Fibroblast of pulmonary artery (primary cell): Measurements from ENCODE around the gene FBXO46.
"Not testable (repeated sequence)": the region's sequence is repeated elsewhere in the genome, so short reads cannot be mapped to it uniquely, and the experiment has no call there.

Experiments used
- DNase-seq: peaks from one replicate; pipeline ENCODE4 v3.0.0-alpha.2; 2010; ENCODE audit warnings: low read depth
- H3K4me3 ChIP-seq: replicated peaks from 2 replicates; pipeline ENCODE4 v1.5.1; 2011; ENCODE audit warnings: low read depth, mild to moderate bottlenecking, control low read depth, low read length, moderate library complexity
- CTCF ChIP-seq: IDR thresholded peaks from 2 replicates; pipeline ENCODE4 v1.5.1; 2011; ENCODE audit warnings: mild to moderate bottlenecking, control low read depth, low read length, inconsistent platforms; ENCODE audit errors: missing control alignments

Gene FBXO46

GRCh38 chr19:45692187-45693105 lies 38.2 kb downstream of the FBXO46 start, which contains the start of gene QPCTL:
Gene QPCTL, plus strand, starts transcription at chr19:45692666. Its CDS starts 38 bp downstream, at chr19:45692704.
- no peak for TF ChIP-seq CTCF
- peak within 1 kb of the TSS; percentile 96 for H3K4me3 ChIP-seq

GRCh38 chr19:45691516-45692186 lies 39.0 kb downstream of the FBXO46 start, which contains the start of gene SNRPD2:
Gene SNRPD2, minus strand, starts transcription at chr19:45691953. Its CDS starts 65 bp downstream, at chr19:45691888.
- H3K4me3 ChIP-seq, result peak within 1 kb of the TSS; percentile 96
- no peak for TF ChIP-seq CTCF
- DNase-seq, result peak; percentile 97

More at GRCh38 chr19:45692187-45693105, 38.2 kb downstream of the FBXO46 start, which contains the start of gene QPCTL:
- DNase-seq, result peak; percentile 100

GRCh38 chr19:45687599-45687998 lies 43.1 kb downstream of the FBXO46 start:
- TF ChIP-seq CTCF, result no peak
- no peak overlapping the region for H3K4me3 ChIP-seq
- DNase-seq, result no peak

- not testable (repeated sequence) for DNase-seq, H3K4me3 ChIP-seq
Measured at GRCh38 chr19:45685045-45685444, 45.7 kb downstream of the FBXO46 start.

GRCh38 chr19:45682908-45683307 lies 47.8 kb downstream of the FBXO46 start:
- TF ChIP-seq CTCF, result no peak
- no peak overlapping the region for H3K4me3 ChIP-seq

GRCh38 chr19:45682117-45682516 lies 48.6 kb downstream of the FBXO46 start:
- no peak overlapping the region for H3K4me3 ChIP-seq
- DNase-seq, result no peak
- TF ChIP-seq CTCF, result no peak

More at GRCh38 chr19:45682908-45683307, 47.8 kb downstream of the FBXO46 start:
- DNase-seq, result no peak

GRCh38 chr19:45681391-45682015 lies 49.2 kb downstream of the FBXO46 start:
- H3K4me3 ChIP-seq, result peak overlapping the region; percentile 43
- TF ChIP-seq CTCF, result peak; percentile 71
- peak; percentile 80 for DNase-seq
